Stimulated activated CD8-positive, alpha-beta memory T cell treated with anti-CD3 and anti-CD28 coated beads, Interleukin-15, amount 100 ng/mL, for 1 hour (primary cell): ENCODE data around the gene DEGS2.

ENCODE experiments used
- DNase-seq: peaks from one replicate; pipeline ENCODE4 v3.0.0-alpha.2; 2020; ENCODE audit warnings: low read depth

DEGS2 gene

DNA sequence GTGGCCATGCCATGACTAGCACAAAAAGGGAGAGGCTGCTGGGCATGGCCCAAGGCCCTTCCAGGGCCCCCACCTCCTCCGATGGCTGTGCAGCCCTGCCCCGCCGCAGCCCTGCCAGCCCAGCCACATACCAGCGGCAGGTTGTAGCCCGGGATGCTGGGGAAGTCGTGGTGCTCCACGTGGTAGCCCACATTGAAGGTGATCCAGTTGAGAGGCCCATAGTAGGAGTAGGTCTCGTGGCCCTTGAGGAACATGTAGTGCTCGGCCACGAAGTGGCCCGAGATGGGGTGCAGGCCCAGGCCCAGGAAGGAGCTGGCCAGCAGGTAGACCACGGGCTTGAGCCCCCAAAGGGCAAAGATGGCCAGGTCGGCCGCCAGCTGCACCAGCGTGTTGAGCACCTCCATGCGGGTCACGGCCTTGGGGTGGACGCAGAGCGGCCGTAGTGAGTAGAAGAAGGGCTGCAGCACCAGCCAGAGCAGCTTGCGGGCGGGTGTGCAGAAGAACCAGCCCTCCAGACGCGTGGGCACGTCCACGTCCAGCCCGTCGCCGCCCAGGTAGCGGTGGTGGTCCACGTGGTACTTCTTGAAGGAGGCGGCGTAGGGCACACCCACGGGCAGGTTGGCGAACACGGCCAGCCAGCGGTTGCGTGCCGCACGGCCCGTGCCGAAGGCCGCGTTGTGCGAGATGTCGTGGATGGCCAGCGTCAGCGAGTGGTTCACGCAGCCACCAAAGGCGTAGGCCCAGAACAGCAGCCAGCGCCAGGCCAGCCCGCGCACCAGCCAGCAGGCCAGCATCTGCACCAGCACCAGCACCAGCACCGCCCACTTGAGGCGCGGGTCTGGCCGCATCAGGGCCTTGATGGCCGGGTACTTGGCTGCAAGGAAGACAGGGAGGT lies 10.4 kb downstream of the DEGS2 start:
- DNase-seq = no peak

DNA sequence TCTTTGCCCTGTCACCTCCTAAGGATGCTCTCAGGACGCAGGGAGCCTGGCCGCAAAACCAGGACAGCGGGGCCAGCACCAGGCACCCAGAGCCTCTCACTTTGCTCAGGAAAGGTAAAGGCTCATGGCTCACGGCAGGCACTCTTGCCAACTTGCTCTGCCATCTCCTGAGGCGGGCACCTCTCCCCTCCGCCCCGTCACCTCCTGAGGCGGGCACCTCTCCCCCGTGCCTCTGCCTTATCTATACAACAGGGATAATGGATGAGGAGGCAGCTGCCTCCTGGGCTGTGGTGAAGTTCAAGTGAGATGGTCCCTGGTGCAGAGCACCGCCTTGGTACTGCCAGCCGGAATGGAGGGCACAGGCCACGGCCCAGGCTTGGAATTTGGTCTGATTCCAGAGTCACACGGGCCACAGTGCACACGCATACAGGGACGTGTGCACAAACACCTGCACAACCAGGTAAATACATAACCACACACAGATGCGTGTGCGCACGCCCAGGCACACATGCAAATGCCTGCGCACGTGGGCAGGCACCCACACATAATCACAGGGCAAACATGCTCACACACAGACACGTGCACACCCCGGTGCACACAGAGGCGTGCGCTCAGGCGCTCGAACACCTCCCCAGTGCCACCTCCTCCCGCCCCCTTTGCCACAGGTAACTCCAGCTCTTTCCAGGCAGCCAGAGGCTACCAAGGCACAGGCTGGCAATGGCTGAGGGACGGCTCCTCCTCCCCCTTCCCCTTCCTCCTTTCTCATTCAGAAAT lies 11.6 kb downstream of the DEGS2 start:
- no peak for DNase-seq

DNA sequence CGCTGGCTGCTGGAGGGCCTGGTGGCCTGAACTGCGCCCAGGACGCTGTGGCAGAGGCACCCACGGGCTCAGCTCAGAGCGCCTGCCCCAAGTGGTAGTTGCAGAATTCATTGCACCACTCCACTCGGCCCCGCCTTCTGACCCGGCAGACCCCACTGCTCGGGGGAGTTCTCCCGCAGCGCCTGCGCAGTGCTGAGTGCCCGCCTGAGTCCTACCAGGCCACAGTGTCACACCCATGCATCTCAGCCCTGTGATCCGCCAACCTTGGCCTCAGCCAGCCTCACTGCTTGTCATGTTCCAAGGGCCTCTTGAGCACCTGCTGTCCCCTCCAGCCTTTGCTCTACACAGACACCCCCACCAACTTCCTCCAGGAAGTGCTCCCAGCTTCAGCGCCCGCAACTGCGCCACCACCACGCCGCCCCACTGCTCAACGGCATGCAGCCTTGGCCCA lies 12.2 kb downstream of the DEGS2 start:
- peak; percentile 39 for DNase-seq

DNA sequence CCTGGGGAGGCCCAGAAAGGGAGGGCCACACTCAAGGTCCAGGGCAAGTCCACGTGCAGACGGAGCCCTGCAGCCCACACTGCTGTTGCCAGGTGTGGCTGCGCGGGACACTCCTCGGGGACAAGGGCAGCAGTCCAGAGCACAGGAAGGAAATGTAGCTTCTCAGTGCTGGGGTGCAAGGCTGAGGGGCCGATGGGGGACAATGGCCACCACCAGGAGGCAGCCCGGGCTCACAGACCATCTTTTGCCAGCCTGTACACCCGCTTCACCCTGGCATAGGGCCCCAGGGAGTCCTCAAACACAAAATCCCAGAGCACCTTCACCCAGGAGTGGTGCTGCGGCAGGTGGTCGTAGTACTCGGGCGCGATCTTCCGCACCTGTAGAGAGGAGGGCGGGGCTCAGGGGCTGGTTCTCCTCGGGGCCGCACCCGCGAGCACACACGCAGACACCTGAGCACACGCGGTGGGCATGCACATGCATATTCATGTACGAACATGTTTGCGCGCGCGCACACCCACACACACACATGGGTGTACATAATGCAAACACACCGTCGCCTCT lies 12.8 kb downstream of the DEGS2 start:
- no peak for DNase-seq

DNA sequence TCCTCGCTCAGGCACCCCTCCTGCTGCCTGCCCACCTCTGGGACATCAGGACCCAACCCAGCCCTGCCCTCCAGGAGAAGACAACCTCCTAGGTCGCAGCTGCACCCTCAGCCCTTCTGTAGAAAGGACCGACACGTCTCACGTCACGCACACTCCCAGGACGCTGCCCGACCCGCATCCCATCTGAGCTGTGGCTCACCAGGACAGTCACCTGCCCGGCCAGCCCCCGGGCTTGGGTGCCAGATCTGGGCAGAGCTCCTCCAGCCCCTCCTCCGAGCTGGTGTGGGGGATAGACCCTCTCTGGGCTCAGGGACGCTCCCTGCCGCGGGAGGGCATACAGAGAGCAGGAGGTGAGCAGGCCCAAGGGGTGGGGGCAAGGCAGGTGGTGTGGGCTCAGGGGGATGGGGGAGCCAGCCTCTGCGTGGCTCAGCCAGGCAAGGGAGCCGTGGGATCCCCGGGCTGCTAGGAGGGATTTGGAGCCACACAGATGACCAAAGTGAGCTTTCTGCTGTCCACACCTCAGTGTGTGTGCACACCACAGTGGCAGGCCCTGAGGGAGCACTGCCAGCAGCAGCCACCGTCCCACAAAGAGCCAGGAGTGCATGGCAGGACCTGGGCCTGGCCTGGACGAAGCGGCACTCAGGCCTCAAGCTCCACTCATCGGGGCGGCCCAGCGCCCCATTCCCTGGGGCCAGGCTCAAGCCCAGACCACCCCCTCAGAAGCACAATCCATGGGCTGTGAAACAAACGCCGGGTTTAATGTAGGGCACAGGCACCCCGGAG lies 13.6 kb downstream of the DEGS2 start:
- no peak for DNase-seq

DNA sequence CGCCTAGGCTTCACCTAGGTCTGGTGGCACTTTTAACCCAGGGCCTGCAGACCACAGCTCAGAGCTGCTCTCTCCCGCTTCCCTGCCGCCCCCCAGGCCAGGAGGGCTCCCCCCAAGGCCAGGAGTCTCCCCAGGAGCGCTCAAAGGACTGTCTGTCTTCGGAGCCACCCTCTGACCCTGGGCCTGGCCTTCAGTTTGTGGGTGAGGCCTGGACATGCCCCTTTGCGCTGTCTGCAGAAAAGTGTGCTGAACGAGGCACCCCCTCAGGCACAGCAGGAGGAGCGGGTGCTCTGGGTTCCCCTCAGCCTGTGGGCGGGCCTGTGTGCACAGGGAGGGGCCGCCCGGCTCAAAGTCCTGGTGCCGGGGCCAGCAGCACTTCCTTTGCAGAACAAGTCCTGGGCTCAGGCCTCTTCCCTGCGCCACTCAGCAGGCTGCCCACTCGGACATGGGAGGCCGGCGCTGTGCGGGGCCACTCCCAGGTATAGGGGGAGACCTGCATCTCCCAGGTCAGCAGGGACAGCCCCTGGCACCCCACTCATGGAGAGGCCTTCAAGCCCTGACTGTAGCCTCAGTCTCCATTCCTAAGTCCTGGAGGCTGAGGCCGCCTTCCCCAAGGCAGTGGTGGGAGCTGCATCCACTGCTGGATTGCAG lies 14.3 kb downstream of the DEGS2 start:
- no peak for DNase-seq

DNA sequence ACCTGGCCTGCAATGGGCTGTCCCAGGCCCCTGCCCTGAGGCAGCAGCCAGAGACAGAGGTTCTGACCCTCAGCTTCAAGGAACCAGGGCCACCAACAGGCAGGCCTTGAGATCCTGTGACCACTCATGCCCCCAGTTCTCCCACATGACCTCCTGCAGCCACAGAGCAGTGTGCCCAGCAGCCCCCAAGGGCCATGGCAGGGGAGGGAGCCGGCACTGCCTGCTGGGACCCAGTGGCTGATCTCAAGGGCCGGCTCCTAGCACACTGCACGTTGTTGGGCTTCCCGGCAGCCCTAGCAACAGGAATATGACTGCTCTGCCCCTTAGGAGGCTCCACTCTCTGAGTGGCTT lies 14.8 kb downstream of the DEGS2 start:
- no peak for DNase-seq

DNA sequence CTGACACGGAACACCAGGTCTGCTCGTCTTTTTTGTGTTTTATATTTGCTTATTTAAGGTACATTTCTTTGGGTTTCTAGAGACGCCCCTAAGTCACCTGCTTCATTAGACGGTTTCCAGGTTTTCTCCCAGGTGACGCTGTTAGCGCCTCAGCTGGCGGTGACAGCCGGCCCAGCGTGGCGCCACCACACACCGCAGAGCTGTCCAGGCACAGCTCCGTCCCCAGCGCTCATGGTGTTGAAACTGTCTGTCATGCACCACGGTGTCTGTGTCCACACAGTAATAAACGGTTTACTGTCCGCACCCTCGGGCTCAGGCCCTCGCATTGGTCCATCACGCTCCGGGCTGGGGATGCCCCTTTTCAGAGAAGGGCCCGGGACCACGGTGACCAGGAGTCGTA lies 15.5 kb downstream of the DEGS2 start:
- no peak for DNase-seq

DNA sequence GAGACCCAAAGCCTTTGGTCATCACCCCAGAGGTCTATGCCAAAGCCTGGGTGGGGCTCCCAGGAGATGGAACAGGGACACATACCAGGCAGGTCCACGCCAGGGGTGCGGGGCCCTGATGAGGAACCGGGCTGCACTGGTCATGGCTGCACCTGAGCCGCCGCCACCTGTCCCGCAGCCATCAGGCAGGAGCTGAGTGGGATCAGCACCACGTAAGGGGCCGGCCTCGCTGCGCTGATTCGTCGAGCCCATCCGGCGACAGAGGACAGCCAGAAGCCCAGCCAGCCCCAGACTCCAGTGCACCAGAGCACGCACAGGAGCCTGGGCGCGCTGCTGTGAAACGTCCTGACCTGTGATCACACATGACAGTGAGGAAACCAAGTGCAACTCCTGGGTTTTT lies 15.9 kb downstream of the DEGS2 start:
- DNase-seq = no peak

DNA sequence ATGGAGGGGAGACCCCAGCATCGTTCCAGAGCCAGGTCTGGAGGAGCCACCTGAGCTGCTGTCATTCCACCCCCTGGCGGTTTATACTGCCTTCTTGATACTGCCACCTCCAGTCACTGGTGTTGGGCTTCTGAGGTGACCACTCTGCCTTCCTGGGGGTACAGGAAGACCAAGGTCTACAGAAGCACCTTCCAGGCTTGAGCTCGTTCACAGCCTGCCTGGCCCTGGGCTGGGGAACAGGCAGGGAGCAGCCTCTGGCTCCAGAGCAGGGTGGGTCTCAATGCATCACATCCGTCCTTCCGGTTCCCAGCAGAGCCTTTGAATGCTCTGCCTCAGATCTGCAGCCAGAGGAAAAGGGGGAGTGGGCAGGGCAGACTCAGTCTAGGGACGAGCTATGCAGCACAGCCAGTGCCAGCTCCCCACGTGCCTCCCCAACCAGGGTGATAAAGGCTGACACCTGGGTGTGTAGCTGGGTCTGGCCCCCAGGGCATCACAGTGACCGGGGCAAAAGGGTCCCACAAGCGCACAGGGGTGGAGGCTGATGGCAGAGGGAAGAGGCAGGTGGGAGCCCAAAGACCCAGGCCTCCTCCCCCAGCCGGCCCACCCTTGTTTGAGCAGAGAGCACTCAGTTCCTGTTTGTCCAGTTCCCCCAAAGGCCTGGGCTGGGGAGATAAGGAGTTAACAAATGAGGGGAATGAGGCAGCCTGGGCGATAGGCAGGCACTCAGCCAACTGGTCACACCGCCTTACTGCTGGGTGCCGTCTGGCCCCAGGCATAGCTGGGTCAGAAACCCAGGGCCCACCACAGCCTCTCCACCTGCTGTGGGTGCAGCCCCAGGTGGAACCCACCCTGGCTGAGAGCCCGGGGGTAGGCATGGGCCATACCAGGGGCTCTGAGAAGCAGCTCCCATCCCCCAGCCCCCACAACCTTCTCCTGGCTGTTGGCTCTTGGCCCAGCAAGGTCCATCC lies 17.1 kb downstream of the DEGS2 start:
- no peak for DNase-seq

DNA sequence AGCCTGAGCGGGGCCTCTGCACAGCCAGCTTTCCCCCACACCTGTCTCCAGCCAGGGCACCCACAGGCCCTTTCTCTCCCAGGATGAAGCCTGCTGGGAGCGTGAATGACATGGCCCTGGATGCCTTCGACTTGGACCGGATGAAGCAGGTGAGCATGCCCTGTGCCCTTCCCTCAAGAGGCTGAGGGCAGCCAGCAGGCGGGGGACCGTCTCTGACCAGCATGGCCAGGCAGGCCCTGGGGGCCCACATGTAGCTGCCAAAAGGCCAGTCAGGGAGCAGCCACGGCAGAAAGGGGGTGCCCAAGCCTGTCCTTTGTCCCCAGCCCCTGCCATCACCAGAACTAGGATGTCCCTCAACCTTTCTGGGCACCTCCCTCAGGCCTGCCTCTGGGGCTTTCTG lies 18.3 kb downstream of the DEGS2 start:
- no peak for DNase-seq

DNA sequence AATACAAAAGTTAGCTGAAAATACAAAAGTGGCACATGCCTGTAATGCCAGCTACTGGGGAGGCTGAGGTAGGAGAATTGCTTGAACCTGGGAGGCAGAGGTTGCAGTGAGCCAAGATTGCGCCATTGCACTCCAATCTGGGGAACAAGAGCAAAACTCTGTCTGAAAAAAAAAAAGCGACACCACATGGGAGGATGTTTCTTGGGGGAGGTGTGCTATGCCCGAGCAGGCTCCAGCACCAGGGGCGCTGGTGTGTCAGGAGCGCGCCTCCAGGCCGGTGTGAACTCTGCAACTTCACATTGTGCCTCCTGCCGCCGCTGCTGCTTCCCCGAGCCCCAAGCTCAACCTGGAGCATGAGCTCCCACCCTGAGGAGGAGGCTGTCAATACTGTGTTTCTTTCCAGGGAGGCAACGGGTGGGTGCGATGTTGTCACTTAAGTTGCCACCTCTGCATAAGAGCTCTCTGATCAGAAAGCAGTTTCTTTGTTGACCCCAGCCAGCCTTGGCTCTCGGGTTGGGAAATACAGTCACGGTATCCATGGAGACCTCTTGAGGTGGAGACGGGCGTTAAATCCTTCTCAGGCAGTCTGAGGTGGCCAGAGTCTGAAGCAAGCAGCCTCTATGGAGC lies 18.9 kb downstream of the DEGS2 start:
- no peak for DNase-seq

DNA sequence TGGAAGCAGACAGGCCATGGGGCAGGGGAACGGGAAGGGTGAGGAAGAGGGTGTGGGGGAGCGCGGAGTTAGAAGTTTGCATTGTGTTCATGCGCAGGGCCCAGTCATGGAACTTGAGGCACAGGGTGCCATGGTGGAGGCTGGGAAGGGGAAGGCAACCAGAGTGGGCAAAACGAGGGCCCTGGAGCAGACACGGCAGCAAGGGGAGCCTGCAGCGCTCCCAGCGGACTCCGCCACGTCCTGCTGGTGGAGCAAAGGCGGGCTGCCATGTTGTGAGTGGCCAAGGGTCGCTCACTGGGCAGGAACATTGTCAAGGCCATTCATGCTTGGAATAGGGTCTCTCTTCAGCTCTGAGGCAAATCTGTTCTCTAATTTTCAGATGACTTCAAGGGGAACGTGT lies 20.5 kb downstream of the DEGS2 start:
- DNase-seq = no peak

DNA sequence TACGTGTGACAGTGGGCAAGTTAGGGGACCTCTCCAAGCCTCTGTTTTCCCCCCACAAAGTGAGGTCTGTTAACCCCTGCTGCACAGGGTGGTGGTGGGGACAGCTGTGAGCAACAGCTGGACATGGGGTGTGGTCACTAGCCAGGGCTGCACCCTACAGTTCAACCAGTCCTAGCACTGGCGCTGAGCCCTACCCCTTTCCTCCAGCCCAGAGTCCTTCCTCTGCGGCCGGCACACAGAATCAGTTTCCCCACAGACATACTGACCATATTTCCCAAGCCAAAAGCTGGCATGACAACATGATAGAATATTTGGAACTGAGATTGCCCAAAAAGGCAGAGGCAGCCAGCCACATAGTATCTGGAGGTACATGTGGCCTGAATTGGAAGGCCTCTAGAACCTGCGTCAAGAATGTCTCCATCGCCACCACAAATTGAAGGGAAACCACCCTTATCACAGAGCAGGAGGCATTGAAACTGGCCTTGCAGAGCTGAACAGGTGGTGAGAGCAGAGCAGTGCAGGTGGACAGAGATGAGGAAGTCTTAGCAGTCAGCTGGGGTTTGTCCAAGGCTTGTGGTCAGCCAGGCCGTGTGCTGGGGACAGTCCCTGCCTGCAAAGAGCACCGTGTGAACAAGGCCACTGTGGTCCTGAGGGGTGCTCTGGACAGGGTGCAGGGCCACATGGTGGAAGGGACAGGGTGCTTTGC lies 21.2 kb downstream of the DEGS2 start:
- DNase-seq = no peak

DNA sequence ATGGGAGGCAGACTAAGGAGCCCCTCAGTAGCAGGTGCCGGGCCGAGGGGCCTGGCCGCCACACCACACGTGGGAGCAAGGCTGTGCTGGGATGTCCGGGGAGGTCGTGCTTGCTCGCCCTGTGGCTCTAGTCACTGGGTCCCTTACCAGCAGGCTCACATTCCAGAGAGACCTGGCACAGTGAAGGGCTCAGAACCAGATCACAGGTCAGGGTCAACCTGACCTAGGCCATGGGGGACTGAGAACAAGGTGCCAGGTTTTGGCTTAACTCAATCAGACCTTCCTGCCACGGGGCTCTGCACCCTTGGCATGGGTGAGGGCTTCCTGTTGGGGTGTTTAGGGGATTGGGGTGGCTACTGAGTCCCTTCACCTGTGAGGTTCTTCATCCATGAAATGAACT lies 22.3 kb downstream of the DEGS2 start:
- no peak for DNase-seq

DNA sequence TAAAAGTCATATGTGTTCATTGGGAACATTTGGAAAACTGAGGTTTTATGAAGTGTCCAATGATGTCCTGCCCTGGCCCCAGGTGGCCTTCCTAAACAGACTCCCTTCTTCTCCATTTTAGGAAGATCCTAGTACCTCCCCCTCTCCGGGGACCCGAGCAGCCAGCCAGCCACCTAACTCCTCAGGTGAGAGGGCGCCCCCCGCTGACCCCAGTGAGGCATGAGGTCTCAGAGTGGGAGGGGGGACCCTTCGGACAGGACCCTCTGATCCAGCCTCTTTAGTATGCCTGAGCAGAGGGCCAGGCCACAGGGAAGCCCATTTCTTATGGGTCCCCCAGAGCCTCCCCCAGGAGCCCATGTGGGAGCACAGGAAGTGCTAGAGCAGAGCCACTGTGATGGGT lies 23.7 kb downstream of the DEGS2 start:
- no peak for DNase-seq

DNA sequence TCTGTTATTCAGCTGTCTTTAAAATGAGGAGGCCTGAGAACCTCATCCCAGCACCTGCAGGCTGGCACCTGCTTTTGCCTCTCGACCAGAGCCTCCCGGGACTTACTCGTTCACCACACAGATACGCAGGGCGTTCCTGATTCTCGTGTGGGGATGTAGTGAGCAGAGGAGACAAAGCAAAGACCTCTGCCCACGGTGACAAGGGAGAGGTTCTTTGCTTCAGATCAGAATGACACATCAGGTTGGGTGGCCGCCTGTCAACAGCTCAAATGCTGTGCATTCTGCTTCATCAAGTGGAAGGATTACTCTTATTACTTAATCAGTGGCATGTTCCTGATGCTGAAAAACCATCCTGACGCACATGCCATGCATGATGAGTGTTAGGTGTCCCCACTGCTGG lies 24.4 kb downstream of the DEGS2 start:
- DNase-seq = no peak

DNA sequence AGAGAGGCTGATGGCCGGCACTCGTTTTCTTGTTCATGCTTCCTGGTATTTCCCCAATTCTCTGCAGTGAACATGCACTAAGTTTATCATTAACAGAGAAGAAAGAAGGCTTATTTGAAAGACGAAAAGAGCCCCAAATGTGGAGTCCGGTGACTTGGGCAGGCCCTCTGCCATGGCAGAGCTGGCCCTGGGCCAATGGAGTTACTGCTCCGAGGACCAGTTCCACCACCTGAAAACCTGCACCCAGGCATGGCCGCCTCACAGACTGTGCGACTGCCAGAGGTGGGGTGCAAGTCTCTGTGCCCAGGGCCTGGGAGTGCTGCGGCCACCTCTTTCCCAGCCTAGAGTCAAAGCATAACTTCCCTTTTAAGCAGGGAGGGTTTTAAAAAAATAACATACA lies 24.9 kb downstream of the DEGS2 start:
- no peak for DNase-seq

DNA sequence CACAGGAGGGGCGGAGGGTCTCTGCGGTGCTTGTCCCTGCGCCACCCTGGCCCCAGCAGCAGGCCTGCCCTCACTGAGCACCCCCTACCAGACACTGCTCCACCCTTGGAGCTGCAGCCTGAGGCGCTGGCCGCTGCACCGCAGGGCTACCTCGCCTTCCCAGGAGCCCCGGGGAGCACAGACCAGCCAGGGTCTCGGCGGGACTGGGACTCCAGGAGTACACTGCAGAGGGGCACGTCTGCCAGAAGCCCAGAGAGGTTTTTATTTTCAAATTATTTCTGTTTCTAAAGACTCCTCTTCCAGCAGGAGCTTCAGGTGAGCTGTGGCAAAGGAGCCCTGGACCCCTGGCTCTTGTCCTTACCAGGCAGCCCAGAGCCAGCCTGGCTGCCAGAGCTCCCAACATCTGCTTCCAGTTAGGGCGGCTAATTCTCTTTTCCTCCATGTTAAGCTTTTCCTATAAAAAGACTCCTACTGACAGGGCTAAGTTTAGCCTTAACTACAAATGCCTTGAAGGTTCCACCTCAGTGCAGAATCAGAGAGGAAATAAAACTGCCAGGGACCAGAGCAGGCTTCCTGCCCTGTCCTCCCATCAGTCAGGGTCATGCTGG lies 26.4 kb downstream of the DEGS2 start:
- DNase-seq = no peak
